Neuronal stem cell (in vitro differentiated cells): ENCODE results near the gene TPRA1.

Source experiments
- DNase-seq: peaks from one replicate; pipeline ENCODE4 v3.0.0-alpha.2; 2013; ENCODE audit warnings: low spot score
- H2AFZ ChIP-seq: one replicate; pipeline ENCODE4 v1.6.1; 2013; ENCODE audit warnings: mild to moderate bottlenecking, low read length, inconsistent platforms
- H2AK5ac ChIP-seq: 2 replicates; pipeline ENCODE4 v1.6.1; 2013; ENCODE audit warnings: low read depth, mild to moderate bottlenecking, inconsistent platforms, low read length, moderate library complexity, mixed read lengths
- H2BK120ac ChIP-seq: 2 replicates; pipeline ENCODE4 v1.6.1; 2013; ENCODE audit warnings: low read depth, mild to moderate bottlenecking, inconsistent platforms, low read length, moderate library complexity, mixed read lengths
- H2BK12ac ChIP-seq: one replicate; pipeline ENCODE4 v1.6.1; 2013; ENCODE audit warnings: low read length, inconsistent platforms
- H2BK15ac ChIP-seq: 2 replicates; pipeline ENCODE4 v1.6.1; 2013; ENCODE audit warnings: mild to moderate bottlenecking, low read length, inconsistent platforms, mixed read lengths
- H2BK5ac ChIP-seq: one replicate; pipeline ENCODE4 v1.6.1; 2013; ENCODE audit warnings: inconsistent platforms, mild to moderate bottlenecking, low read length, moderate library complexity
- H3K14ac ChIP-seq: one replicate; pipeline ENCODE4 v1.6.1; 2013; ENCODE audit warnings: low read length, inconsistent platforms
- H3K18ac ChIP-seq: 2 replicates; pipeline ENCODE4 v1.6.1; 2013; ENCODE audit warnings: low read length, inconsistent platforms
- H3K23ac ChIP-seq: 2 replicates; pipeline ENCODE4 v1.6.1; 2013; ENCODE audit warnings: low read depth, mild to moderate bottlenecking, mixed read lengths, low read length, inconsistent platforms; ENCODE audit not compliant: poor library complexity
- H3K27ac ChIP-seq: replicated peaks from 3 replicates; pipeline ENCODE4 v1.5.1; 2013; ENCODE audit warnings: low read length, inconsistent platforms
- H3K27me3 ChIP-seq, 3 experiments: 2 replicates each; pipeline ENCODE4 v1.6.1; 2013; ENCODE audit warnings: low read length in 3 of 3, mild to moderate bottlenecking in 2 of 3, inconsistent platforms in 1 of 3, low read depth in 1 of 3, mixed read lengths in 1 of 3, moderate library complexity in 1 of 3; ENCODE audit not compliant: control insufficient read depth in 3 of 3, insufficient read depth in 3 of 3
- H3K36me3 ChIP-seq, 2 donors: replicated peaks in 1 of 2; 2 replicates each; pipeline ENCODE4 v1.6.1; 2013; ENCODE audit warnings: low read length in 2 of 2; ENCODE audit not compliant: control insufficient read depth in 2 of 2, insufficient read depth in 2 of 2
- H3K4ac ChIP-seq: 2 replicates; pipeline ENCODE4 v1.6.1; 2013; ENCODE audit warnings: inconsistent platforms, mild to moderate bottlenecking, low read length, moderate library complexity
- H3K4me1 ChIP-seq, 2 donors: 1 replicate in 1 of 2; 2 replicates in 1 of 2; pipeline ENCODE4 v1.6.1; 2013; ENCODE audit warnings: low read length in 2 of 2, low read depth in 1 of 2; ENCODE audit not compliant: control insufficient read depth in 2 of 2, insufficient read depth in 1 of 2
- H3K4me2 ChIP-seq: one replicate; pipeline ENCODE4 v1.6.1; 2013; ENCODE audit warnings: mild to moderate bottlenecking, low read length, inconsistent platforms; ENCODE audit not compliant: insufficient read depth, poor library complexity, severe bottlenecking
- H3K4me3 ChIP-seq, 2 donors: 2 replicates each; pipeline ENCODE4 v1.5.1; 2013; ENCODE audit warnings: low read length in 2 of 2, mild to moderate bottlenecking in 2 of 2, inconsistent platforms in 1 of 2, moderate library complexity in 1 of 2
- H3K79me1 ChIP-seq: one replicate; pipeline ENCODE4 v1.6.1; 2013; ENCODE audit warnings: low read depth, mild to moderate bottlenecking, inconsistent platforms, low read length, moderate library complexity
- H3K9ac ChIP-seq: one replicate; pipeline ENCODE4 v1.6.1; 2013; ENCODE audit warnings: mild to moderate bottlenecking, low read depth, low read length, inconsistent platforms; ENCODE audit not compliant: poor library complexity
- H3K9me3 ChIP-seq, 2 donors: replicated peaks in 1 of 2; 2 replicates each; pipeline versions ENCODE3 to v1.6.1; 2013; ENCODE audit warnings: low read length in 2 of 2, mild to moderate bottlenecking in 2 of 2, inconsistent platforms in 1 of 2, low read depth in 1 of 2, mixed read lengths in 1 of 2, moderate library complexity in 1 of 2; ENCODE audit not compliant: control insufficient read depth in 2 of 2, insufficient read depth in 1 of 2
- H4K8ac ChIP-seq: one replicate; pipeline ENCODE4 v1.6.1; 2013; ENCODE audit warnings: low read depth, mild to moderate bottlenecking, inconsistent platforms, low read length, moderate library complexity
- H4K91ac ChIP-seq: one replicate; pipeline ENCODE4 v1.6.1; 2013; ENCODE audit warnings: low read length, low read depth, mild to moderate bottlenecking, inconsistent platforms; ENCODE audit not compliant: poor library complexity
- WGBS, 2 donors: extraction: QIAGEN DNeasy Blood & Tissue Kit; methylation state at CpG; one replicate each; pipeline ENCODE4 v1.1.7; 2013; ENCODE audit warnings: missing lambda C conversion rate in 2 of 2, mixed read lengths in 1 of 2; ENCODE audit not compliant: insufficient read length in 2 of 2, insufficient replicate concordance in 1 of 2; ENCODE audit errors: extremely low coverage in 2 of 2; 5-methylcytosine and 5-hydroxymethylcytosine counted together

TPRA1 gene

DNA sequence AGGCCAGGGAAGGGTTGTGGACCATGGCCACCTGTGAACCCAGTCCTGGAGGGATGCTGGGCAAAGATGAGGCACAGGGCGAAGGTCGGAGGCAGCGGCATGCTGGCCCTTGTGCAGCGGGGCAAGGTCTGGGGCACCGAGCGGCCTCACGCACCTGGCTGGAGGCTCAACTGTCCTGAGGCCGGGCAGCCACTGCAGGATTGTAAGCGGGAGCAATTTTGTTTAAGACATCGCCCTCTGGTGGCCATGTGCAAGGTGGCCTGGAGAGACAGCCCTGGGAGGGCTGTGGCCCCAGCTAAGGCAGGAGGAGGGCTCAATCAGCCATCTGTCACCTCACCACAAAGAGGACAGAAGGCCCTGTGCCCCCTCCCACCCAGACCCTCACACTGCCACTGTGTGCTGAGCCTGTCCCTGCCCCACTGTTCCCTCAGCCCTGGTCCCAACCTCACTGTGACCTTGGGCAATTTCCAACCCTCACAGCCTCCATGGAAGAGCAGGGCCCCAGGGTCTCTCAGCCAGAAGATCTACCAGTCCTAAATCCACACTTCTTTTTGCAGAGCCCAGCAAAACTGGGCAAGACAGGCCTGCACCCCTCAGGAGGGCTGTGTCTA lies 46.2 kb downstream of the TPRA1 start:
- Histone ChIP-seq H3K4ac (peak overlapping the region; percentile 28), H3K9me3 (no peaks in the 10 kb centered on the region), H3K4me3 (no peak overlapping the region), H3K14ac (peak overlapping the region; percentile 23), H3K36me3 (no peaks in the 10 kb centered on the region), H3K4me2 (no peak overlapping the region), H3K27me3 (peaks cover 0 to 17% (median 2%) of the 10 kb centered on the region in 3 experiments), H4K91ac (no peak overlapping the region), H3K23ac (no peak overlapping the region), H3K27ac (no peak overlapping the region), H3K79me1 (no peaks in the 10 kb centered on the region), H2AFZ (peak overlapping the region; percentile 31), H4K8ac (no peak overlapping the region), H3K9ac (no peak overlapping the region), H2BK12ac (no peak overlapping the region), H2AK5ac (no peak overlapping the region), H2BK120ac (no peak overlapping the region), H2BK15ac (no peak overlapping the region), H2BK5ac (peak overlapping the region; percentile 44), H3K18ac (peak overlapping the region; percentile 80), H3K4me1 (peaks cover 12% of the 10 kb centered on the region in 2 donors)
- WGBS, 2 donors = no CpG with 5 or more reads among the region's 10 CpGs
- DNase-seq = peak; percentile 74

DNA sequence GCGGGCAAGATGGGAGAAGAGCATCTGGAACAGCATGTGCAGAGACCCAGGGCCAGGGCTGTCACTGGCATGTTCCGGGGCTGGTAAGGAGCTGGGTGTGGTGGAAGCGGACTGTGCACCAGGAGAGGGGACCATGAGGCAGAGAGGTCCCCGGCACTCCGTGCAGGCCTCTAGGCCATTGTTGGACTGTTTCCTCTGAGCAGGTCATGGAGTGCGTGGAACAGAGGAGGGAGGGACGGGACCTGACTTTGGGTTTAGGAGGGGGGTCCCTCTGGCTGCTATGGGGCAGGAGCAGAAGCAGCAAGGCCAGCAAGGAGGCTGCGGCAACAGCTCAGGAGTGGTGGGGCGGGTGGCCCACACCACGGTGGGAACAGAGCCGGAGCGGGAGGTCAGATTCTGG lies 47.1 kb downstream of the TPRA1 start:
- H3K4me3 ChIP-seq = no peak overlapping the region
- no peak overlapping the region for H2AFZ ChIP-seq
- no peak for DNase-seq
- no peak overlapping the region for H3K14ac ChIP-seq
- no peak overlapping the region for H2BK12ac ChIP-seq
- no peak overlapping the region for H2BK120ac ChIP-seq
- peak overlapping the region; percentile 51 for H3K18ac ChIP-seq
- H3K4me2 ChIP-seq = no peak overlapping the region
- H2BK15ac ChIP-seq = no peak overlapping the region
- H3K36me3 ChIP-seq = no peaks in the 10 kb centered on the region
- H3K4me1 ChIP-seq = peaks cover 12% of the 10 kb centered on the region in 2 donors
- no peak overlapping the region for H3K23ac ChIP-seq
- H3K9ac ChIP-seq = no peak overlapping the region
- no peak overlapping the region for H2BK5ac ChIP-seq
- peak overlapping the region; percentile 18 for H2AK5ac ChIP-seq
- H4K91ac ChIP-seq = no peak overlapping the region
- H3K79me1 ChIP-seq = no peaks in the 10 kb centered on the region
- peaks cover 0 to 17% (median 2%) of the 10 kb centered on the region in 3 experiments for H3K27me3 ChIP-seq
- WGBS, 2 donors = no CpG with 5 or more reads among the region's 12 CpGs
- H3K27ac ChIP-seq = no peak overlapping the region
- no peak overlapping the region for H4K8ac ChIP-seq
- no peaks in the 10 kb centered on the region for H3K9me3 ChIP-seq
- H3K4ac ChIP-seq = no peak overlapping the region

DNA sequence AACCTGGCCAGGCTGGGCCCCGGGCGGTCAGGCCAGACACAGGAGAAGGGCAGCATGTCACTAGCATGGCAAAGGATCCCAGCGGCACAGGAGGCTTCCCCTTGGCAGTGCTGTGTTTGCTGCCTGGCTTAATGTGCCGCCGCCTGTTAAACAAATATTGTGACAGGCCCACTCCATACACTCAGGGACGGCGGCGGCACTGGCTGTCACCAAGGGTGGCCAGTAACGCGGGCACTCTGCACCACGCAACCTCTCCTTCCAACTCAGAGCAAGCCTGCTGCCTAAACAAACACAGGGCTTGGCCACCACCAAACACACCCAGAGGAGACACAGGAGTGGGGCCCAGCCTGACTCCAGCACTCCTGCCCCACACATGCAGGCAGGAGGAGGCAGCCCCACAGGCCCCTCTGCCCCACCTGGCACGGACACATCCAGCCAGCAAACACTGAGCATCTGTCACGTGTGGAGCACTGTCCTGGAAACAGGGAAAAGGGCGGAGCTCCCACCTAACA lies 48.0 kb downstream of the TPRA1 start:
- peak overlapping the region; percentile 14 for H2BK5ac ChIP-seq
- peak overlapping the region; percentile 72 for H2AK5ac ChIP-seq
- H3K23ac ChIP-seq = no peak overlapping the region
- no peaks in the 10 kb centered on the region for H3K79me1 ChIP-seq
- H3K4ac ChIP-seq = no peak overlapping the region
- H3K27ac ChIP-seq = no peak overlapping the region
- no peak overlapping the region for H2BK15ac ChIP-seq
- H4K8ac ChIP-seq = no peak overlapping the region
- H2BK120ac ChIP-seq = no peak overlapping the region
- peaks cover 0 to 17% (median 0%) of the 10 kb centered on the region in 3 experiments for H3K27me3 ChIP-seq
- peak overlapping the region; percentile 67 for H3K18ac ChIP-seq
- no peak for DNase-seq
- H3K36me3 ChIP-seq = no peaks in the 10 kb centered on the region
- H3K9ac ChIP-seq = peak overlapping the region; percentile 5
- H3K14ac ChIP-seq = no peak overlapping the region
- H3K9me3 ChIP-seq = no peaks in the 10 kb centered on the region
- H2AFZ ChIP-seq = no peak overlapping the region
- no CpG with 5 or more reads among the region's 14 CpGs for WGBS, 2 donors
- no peak overlapping the region for H3K4me2 ChIP-seq
- H3K4me1 ChIP-seq = peaks cover 8 to 13% of the 10 kb centered on the region in 2 donors
- H4K91ac ChIP-seq = peak overlapping the region; percentile 31
- peak overlapping the region; percentile 85 for H2BK12ac ChIP-seq
- peak overlapping the region in 1 of 2 donors; percentile 22 for H3K4me3 ChIP-seq

DNA sequence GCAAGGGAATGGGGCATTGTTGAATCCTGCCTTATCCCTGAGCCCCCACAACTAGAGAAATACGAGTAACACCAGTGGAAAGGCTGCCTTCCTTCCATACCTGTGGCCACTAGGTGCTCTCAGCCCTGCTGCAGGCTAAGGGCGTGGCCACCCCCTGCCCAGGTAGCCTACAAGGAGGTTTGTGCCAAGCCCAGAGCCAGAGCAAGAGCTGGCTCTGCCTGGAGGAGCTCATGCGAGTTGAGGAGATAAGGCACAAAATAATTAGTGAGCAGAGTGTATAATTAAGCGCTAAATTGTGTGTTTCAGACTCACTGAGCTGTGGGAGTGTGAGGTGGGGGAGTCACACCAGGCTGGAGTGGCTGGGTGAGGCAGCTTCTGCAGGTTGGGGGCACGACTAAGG lies 49.2 kb downstream of the TPRA1 start:
- Histone ChIP-seq H3K4me1 (peaks cover 15 to 17% of the 10 kb centered on the region in 2 donors), H3K23ac (no peak overlapping the region), H3K9ac (peak overlapping the region; percentile 5), H3K27me3 (peaks cover 0 to 14% (median 0%) of the 10 kb centered on the region in 3 experiments), H3K18ac (peak overlapping the region; percentile 81), H2AFZ (no peak overlapping the region), H4K8ac (no peak overlapping the region), H3K36me3 (no peaks in the 10 kb centered on the region), H3K9me3 (no peaks in the 10 kb centered on the region), H2BK15ac (peak overlapping the region; percentile 18), H3K79me1 (no peaks in the 10 kb centered on the region), H2BK120ac (no peak overlapping the region), H3K4me2 (no peak overlapping the region), H3K4me3 (no peak overlapping the region), H3K14ac (no peak overlapping the region), H2BK5ac (peak overlapping the region; percentile 6), H3K27ac (no peak overlapping the region), H4K91ac (no peak overlapping the region), H3K4ac (no peak overlapping the region), H2BK12ac (no peak overlapping the region), H2AK5ac (peak overlapping the region; percentile 72)
- WGBS, 2 donors = no CpG with 5 or more reads among the region's 5 CpGs
- no peak for DNase-seq
